ENCODE results near the gene SRBD1.

Gene SRBD1

DNA sequence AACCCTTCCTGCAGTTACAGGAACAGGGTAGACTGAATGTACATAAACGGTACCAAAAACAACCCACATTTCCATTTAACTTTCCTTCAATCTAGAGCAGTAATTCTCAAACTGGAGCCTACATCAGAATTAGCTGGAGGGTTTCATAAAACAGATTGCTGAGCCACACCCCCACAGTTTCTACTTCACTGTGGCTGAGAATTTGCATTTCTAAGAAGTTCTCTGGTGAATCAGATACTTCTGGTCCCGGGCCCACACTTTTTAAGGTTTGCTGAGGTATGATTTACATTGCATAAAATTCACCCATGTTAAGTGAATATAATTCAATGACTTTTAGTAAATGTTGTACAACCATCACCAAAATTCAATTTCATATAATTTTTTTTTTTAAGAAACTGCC is 113.7 kb downstream of the SRBD1 start:
- no peak for DNase-seq (ENCODE audit: low read depth)
- no peak overlapping the region for H3K4me3 ChIP-seq (ENCODE audit: control insufficient read depth, low read depth, low read length)
- TF ChIP-seq, protein P1, sequence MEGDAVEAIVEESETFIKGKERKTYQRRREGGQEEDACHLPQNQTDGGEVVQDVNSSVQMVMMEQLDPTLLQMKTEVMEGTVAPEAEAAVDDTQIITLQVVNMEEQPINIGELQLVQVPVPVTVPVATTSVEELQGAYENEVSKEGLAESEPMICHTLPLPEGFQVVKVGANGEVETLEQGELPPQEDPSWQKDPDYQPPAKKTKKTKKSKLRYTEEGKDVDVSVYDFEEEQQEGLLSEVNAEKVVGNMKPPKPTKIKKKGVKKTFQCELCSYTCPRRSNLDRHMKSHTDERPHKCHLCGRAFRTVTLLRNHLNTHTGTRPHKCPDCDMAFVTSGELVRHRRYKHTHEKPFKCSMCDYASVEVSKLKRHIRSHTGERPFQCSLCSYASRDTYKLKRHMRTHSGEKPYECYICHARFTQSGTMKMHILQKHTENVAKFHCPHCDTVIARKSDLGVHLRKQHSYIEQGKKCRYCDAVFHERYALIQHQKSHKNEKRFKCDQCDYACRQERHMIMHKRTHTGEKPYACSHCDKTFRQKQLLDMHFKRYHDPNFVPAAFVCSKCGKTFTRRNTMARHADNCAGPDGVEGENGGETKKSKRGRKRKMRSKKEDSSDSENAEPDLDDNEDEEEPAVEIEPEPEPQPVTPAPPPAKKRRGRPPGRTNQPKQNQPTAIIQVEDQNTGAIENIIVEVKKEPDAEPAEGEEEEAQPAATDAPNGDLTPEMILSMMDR (IDR thresholded peaks at IDR 0.05; ENCODE audit: control insufficient read depth, insufficient read depth, low read depth, low read length, missing control alignments), result no peak

DNA sequence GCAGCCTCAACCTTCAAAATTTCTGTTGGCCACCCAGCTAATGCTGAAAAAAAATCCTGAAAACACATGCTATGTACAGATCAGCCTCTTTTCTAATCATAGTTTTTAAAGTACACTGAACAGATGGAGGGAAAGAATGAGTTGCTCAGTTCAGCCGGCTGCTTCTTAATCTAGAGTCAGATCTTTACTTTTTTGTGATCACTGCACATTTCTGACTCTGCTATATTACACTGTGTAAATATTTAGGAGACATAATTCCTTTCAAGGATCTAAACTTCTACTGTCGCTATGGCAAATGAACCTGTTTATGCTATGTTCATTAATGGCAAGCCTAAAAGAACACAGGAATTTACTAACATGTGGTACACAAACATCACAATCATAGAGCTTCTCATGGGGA is 114.2 kb downstream of the SRBD1 start:
- H3K4me3 ChIP-seq (ENCODE audit: control insufficient read depth, low read depth, low read length), result no peak overlapping the region
- DNase-seq (ENCODE audit: low read depth), result no peak

DNA sequence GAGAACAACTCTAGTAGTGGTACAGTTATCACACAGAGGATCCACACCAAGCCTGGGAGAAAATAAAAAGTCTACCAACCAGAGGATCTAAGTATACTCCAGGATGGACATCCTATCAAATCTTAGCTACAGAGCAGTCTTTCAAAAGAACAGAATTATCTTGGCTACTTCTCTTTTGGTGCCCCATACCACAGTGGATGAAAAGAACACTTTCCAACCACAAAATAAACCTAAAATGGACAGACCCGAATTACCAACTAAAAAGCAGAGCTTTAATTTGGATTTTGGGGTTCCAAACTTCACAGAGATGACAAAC is 116.1 kb downstream of the SRBD1 start:
- H3K4me3 ChIP-seq (ENCODE audit: control insufficient read depth, low read depth, low read length), result no peak overlapping the region
- no peak for DNase-seq (ENCODE audit: low read depth)
- TF ChIP-seq, protein P1 (IDR thresholded peaks at IDR 0.05; ENCODE audit: control insufficient read depth, insufficient read depth, low read depth, low read length, missing control alignments), result no peak

More for the DNA sequence above, 114.2 kb downstream of the SRBD1 start:
- TF ChIP-seq, protein P1 (IDR thresholded peaks at IDR 0.05; ENCODE audit: control insufficient read depth, insufficient read depth, low read depth, low read length, missing control alignments), result no peak

DNA sequence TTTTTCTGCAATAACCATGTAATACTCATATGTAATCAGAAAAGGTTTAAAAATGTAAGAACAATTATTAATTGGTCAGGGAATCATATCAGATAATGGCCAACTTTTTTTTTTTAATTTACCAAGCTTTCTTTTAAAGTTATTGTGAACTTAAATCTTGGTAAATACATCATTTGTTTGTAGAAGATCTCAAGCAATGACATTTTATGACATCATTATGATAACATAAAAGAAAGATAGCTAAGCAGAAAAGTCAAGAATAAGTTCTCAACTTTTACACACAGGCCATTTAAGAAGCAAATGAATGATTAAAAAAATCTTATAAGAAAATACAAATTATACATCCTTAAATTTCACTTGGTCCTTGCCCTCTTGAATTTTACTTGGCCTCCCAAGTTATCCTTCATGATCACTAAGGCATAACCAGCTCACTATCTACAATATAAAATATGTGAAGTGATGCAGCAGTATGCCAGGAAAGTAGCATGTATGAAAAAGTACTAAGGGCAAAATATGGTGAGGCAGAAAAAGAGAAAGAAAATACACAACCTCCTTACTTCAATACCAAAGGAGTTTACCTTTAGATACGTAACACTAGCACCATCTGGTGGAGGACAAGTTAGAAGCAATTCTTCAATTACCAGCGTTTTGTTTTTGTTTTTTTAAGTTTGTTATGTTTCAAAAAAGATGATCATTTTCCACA is 116.6 kb downstream of the SRBD1 start:
- TF ChIP-seq, protein P1 (IDR thresholded peaks at IDR 0.05; ENCODE audit: control insufficient read depth, insufficient read depth, low read depth, low read length, missing control alignments), result peak; percentile 53
- DNase-seq (ENCODE audit: low read depth), result peak; percentile 42
- no peak overlapping the region for H3K4me3 ChIP-seq (ENCODE audit: control insufficient read depth, low read depth, low read length)

DNA sequence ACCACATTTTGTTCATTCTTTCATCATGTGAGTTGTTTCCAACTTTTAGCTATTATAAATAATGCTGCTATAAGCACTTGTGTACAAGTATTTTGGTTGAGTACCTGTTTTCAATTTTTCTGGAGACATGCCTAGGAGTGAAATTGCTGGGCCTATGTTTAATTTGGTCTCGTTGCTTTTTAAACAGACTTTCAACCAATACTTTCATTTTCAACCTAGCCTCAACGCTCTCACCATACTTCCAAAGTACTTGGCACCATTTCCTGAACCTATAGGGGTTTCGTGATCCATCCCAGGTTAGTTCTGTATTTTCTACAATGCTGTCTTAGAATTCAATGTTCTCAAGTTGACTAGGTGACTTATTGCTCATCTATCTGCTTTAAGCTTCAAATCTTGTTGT is 126.1 kb downstream of the SRBD1 start:
- H3K4me3 ChIP-seq (ENCODE audit: control insufficient read depth, low read depth, low read length), result no peak overlapping the region
- TF ChIP-seq, protein P1 (IDR thresholded peaks at IDR 0.05; ENCODE audit: control insufficient read depth, insufficient read depth, low read depth, low read length, missing control alignments), result no peak
- DNase-seq (ENCODE audit: low read depth), result no peak

DNA sequence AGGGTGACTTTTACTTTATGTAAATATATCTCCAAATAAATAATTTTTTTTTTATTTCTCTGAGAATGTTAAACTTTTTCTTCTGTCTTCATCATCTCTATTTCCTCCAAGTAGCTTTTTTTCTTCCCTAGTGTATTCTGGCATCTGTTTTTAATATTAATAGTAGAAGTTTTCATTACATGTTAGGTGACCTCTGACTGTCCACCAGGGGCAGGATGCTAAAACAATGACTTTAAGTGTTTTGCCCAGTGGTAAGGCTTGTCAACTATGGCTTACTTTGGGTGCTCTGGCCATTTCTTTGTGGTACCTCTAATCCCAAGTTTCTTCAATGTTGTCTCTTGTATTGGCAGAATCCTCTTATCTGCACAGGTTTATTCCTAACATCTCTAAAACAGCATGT is 127.1 kb downstream of the SRBD1 start:
- no peak overlapping the region for H3K4me3 ChIP-seq (ENCODE audit: control insufficient read depth, low read depth, low read length)
- TF ChIP-seq, protein P1 (IDR thresholded peaks at IDR 0.05; ENCODE audit: control insufficient read depth, insufficient read depth, low read depth, low read length, missing control alignments), result peak; percentile 31
- DNase-seq (ENCODE audit: low read depth), result no peak

Measured in AG09309 (cell line).